MCF 10A (cell line): Measurements from ENCODE around the gene KLHL3. TPM values are rescaled to one million over a fixed set of nuclear protein-coding genes. Genes with fewer than 3 reads are reported as not detected.
A peak's percentile ranks its signal among the peaks of the same experiment; 100 is the strongest.

Experiments used
- BruUV-seq: library from RNA; stranded (reverse); fragments of 400-500 nt; replicated peaks from 2 replicates; lab custom pipeline; 2021; lab: Mats Ljungman, UMichigan
- CTCF ChIA-PET: fragments of 300-600 bp; sonication (Branson Sonifier 250); formaldehyde crosslinking; extraction: SDS; loops from one replicate; lab custom pipeline; 2021; ENCODE audit warnings: antibody characterized with exemption, inconsistent platforms; lab: Yijun Ruan, JAX
- POLR2A ChIA-PET: fragments of 300-600, 350-650 bp; sonication (Branson Sonifier 250); formaldehyde crosslinking; extraction: SDS; loops from one replicate; lab custom pipeline; 2020; ENCODE audit warnings: antibody characterized with exemption, inconsistent platforms; lab: Yijun Ruan, JAX
- DNase-seq: peaks from one replicate; pipeline ENCODE4 v3.0.0-alpha.2; 2018; ENCODE audit not compliant: unreplicated experiment
- H3K27ac Mint-ChIP-seq: one replicate; pipeline ENCODE4 v1.8.0; 2022; ENCODE audit warnings: mild to moderate bottlenecking, low read depth, mixed read lengths; ENCODE audit not compliant: unreplicated experiment
- H3K27me3 Mint-ChIP-seq: one replicate; pipeline ENCODE4 v1.8.0; 2022; ENCODE audit warnings: mixed read lengths; ENCODE audit not compliant: insufficient read depth, unreplicated experiment
- H3K36me3 Mint-ChIP-seq: one replicate; pipeline ENCODE4 v1.8.0; 2022; ENCODE audit warnings: mild to moderate bottlenecking, moderate library complexity, mixed read lengths; ENCODE audit not compliant: insufficient read depth, unreplicated experiment
- H3K4me1 Mint-ChIP-seq: one replicate; pipeline ENCODE4 v1.8.0; 2022; ENCODE audit warnings: mixed read lengths; ENCODE audit not compliant: insufficient read depth, unreplicated experiment
- H3K4me3 Mint-ChIP-seq: one replicate; pipeline ENCODE4 v1.8.0; 2022; ENCODE audit warnings: mild to moderate bottlenecking, moderate library complexity, mixed read lengths; ENCODE audit not compliant: unreplicated experiment
- H3K9me3 Mint-ChIP-seq: one replicate; pipeline ENCODE4 v1.8.0; 2022; ENCODE audit warnings: mixed read lengths; ENCODE audit not compliant: unreplicated experiment
- CTCF ChIP-seq: fragments of 200-600 bp; IDR thresholded peaks from one replicate; pipeline ENCODE4 v1.8.0; 2022; ENCODE audit warnings: antibody characterized with exemption, mild to moderate bottlenecking; ENCODE audit not compliant: unreplicated experiment
- intact Hi-C: fragments of 100-400 bp; cut with micrococcal nuclease; formaldehyde crosslinking; loops from 2 replicates; pipeline ENCODE4 v1.14.1; 2022
- total RNA-seq: library from RNA; stranded (reverse); gene quantifications from 2 replicates; pipeline ENCODE4 v1.2.3, GENCODE V29; 2022

Gene KLHL3
- total RNA-seq, 1 experiment from 2014 or later: 0.49 TPM

GRCh38 chr5:137642091-137642490, 93.8 kb downstream of the KLHL3 start:
- no TSS peak for BruUV-seq
- no peak for TF ChIP-seq CTCF
- Mint-ChIP-seq H3K4me3 (no peak overlapping the region), H3K27ac (no peak overlapping the region), H3K27me3 (no peaks in the 10 kb centered on the region), H3K4me1 (no peaks in the 10 kb centered on the region), H3K9me3 (no peaks in the 10 kb centered on the region), H3K36me3 (no peaks in the 10 kb centered on the region)
- intact Hi-C loops: no loop called here
- no peak for DNase-seq
- POLR2A ChIA-PET: interaction anchor here (1.8 kb wide), 1 partner anchor 20 kb away, joined by 4 read pairs; no protein-coding TSS in a partner anchor
- CTCF ChIA-PET: interaction anchor here (0.7 to 7.1 kb wide), 8 partner anchors 13 to 430 kb away, joined by 3 to 102 read pairs (median 6); no protein-coding TSS in a partner anchor

- Mint-ChIP-seq H3K9me3 (no peaks in the 10 kb centered on the region), H3K4me3 (no peak overlapping the region), H3K4me1 (no peaks in the 10 kb centered on the region), H3K27ac (no peak overlapping the region), H3K27me3 (no peaks in the 10 kb centered on the region), H3K36me3 (no peaks in the 10 kb centered on the region)
- no TSS peak for BruUV-seq
- TF ChIP-seq CTCF: no peak
- intact Hi-C loops: no loop called here
- peak; percentile 49 for DNase-seq
- ChIA-PET CTCF (interaction anchor here (1.3 to 7.1 kb wide), 9 partner anchors 12 to 320 kb away, joined by 3 to 102 read pairs (median 6); no protein-coding TSS in a partner anchor), POLR2A (interaction anchor here (0.6 to 1.9 kb wide), 9 partner anchors 10 to 115 kb away, joined by 3 to 7 read pairs (median 4); no protein-coding TSS in a partner anchor)
Measured at GRCh38 chr5:137641148-137641547, 94.7 kb downstream of the KLHL3 start.

- Mint-ChIP-seq H3K36me3 (no peaks in the 10 kb centered on the region), H3K27me3 (no peaks in the 10 kb centered on the region), H3K4me1 (no peaks in the 10 kb centered on the region), H3K4me3 (no peak overlapping the region), H3K27ac (no peak overlapping the region), H3K9me3 (no peaks in the 10 kb centered on the region)
- ChIA-PET CTCF (interaction anchor here (0.6 to 7.1 kb wide), 11 partner anchors 10 to 437 kb away, joined by 3 to 102 read pairs (median 6); no protein-coding TSS in a partner anchor), POLR2A (interaction anchor here (1.0 to 1.9 kb wide), 2 partner anchors 10 to 12 kb away, joined by 3 to 7 read pairs; no protein-coding TSS in a partner anchor)
- no TSS peak for BruUV-seq
- TF ChIP-seq CTCF: no peak
- intact Hi-C loops: no loop called here
- no peak for DNase-seq
Measured at GRCh38 chr5:137639645-137640044, 96.2 kb downstream of the KLHL3 start.

GRCh38 chr5:137638841-137639240, 97.0 kb downstream of the KLHL3 start:
- BruUV-seq: no TSS peak
- TF ChIP-seq CTCF: no peak
- H3K9me3 Mint-ChIP-seq: no peaks in the 10 kb centered on the region
- no peaks in the 10 kb centered on the region for H3K4me1 Mint-ChIP-seq
- no peaks in the 10 kb centered on the region for H3K36me3 Mint-ChIP-seq
- CTCF ChIA-PET: interaction anchor here (0.6 to 7.1 kb wide), 13 partner anchors 10 to 1187 kb away, joined by 3 to 102 read pairs (median 4); no protein-coding TSS in a partner anchor
- POLR2A ChIA-PET: interaction anchor here (1.2 kb wide), 1 partner anchor 97 kb away, joined by 3 read pairs; the partner anchor contains the start of gene KLHL3
- intact Hi-C loops: no loop called here
- H3K27ac Mint-ChIP-seq: no peak overlapping the region
- H3K4me3 Mint-ChIP-seq: no peak overlapping the region
- no peak for DNase-seq
- H3K27me3 Mint-ChIP-seq: no peaks in the 10 kb centered on the region
